Left lobe of liver (tissue), 2 donors: Measurements from ENCODE around the gene BLOC1S3. TPM values are rescaled to one million over a fixed set of nuclear protein-coding genes. Genes with fewer than 3 reads are reported as not detected.
A peak's percentile ranks its signal among the peaks of the same experiment; 100 is the strongest.

Source experiments
- ATAC-seq: fragments of 200-7000 bp; cut with Tn5 transposase; one replicate; pipeline ENCODE4 v1.9.1; 2020; ENCODE audit warnings: mild to moderate bottlenecking, moderate library complexity
- DNase-seq: peaks from one replicate; pipeline ENCODE4 v3.0.0-alpha.2; 2020; ENCODE audit warnings: low spot score
- total RNA-seq: library from RNA; stranded (reverse); gene quantifications from one replicate; pipeline ENCODE4 v1.2.1, GENCODE V29; 2021
- donor health status: DM: no; HTN: no; CAD: no; lungs with moderate emphysema.
- donor health status: DM: no; HTN: yes; CAD: no.

The BLOC1S3 gene
- total RNA-seq, 1 donor from 2014 or later = 6.5 TPM

DNA sequence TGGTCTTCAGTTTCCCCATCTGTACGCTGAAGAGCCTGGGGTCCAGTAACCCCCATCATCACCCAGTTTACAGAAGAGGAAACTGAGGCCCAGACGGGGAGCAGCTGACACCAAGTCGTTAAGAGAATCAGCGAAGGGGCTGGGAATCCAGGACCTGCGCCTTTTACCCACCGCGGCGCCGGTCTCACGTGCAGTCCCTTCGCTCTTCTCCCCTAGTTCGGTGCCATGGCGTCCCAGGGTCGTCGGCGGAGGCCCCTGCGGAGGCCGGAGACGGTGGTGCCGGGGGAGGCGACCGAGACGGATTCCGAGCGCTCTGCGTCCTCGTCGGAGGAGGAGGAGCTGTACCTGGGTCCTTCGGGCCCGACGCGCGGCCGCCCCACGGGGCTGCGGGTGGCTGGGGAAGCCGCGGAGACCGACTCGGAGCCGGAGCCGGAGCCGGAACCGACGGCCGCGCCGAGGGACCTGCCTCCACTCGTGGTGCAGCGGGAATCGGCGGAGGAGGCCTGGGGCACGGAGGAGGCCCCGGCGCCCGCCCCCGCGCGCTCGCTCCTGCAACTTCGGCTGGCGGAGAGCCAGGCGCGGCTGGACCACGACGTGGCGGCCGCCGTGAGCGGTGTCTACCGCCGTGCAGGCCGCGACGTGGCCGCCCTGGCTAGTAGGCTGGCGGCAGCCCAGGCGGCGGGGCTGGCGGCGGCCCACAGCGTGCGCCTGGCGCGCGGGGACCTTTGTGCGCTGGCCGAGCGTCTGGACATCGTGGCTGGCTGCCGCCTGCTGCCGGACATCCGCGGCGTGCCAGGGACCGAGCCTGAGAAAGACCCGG lies 698 bp downstream of the BLOC1S3 start:
- DNase-seq (peak; percentile 71), ATAC-seq (peak; percentile 50)

DNA sequence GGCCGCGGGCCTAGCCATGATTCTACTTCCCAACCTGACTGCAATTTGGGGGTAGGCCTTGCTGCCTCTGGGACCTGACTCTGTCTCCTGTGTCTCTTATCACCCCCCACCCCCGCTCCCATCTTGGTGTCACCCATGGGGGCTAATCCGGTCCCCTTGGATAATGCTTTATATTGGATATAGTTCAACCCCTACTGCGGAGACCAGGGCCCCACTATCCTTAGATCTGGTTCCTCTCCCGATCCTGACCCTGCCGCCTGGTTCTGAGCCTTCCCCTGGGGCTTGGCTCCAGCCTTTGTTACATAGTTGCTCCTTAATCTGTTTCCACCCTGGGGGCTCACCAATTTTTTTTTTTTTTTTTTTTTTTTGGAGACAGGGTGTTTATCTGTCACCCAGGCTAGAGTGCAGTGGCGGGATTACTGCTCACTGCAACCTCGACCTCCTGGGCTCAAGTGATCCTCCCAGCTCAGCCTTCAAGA lies 1.3 kb downstream of the BLOC1S3 start:
- DNase-seq = no peak
- ATAC-seq = no peak

DNA sequence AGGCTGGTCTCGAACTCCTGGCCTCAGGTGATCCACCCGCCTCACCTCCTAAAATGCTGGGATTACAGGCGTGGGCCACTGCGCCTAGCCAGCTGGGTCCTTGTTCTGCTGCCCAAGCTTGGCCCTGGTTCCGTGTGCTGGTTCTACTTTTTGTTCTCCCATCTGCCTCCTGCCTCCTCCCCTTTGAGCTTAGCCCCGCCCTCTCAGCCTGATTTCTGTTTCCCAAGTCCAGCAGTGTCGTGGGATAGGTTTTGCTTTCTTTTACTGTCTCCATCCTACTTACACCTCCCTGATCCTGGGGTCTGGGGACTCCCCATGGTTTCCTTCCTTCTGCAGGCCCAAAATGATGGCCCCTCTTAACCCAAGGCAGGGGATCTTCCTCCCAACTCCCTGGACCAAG lies 2.4 kb downstream of the BLOC1S3 start:
- DNase-seq (no peak), ATAC-seq (no peak)

DNA sequence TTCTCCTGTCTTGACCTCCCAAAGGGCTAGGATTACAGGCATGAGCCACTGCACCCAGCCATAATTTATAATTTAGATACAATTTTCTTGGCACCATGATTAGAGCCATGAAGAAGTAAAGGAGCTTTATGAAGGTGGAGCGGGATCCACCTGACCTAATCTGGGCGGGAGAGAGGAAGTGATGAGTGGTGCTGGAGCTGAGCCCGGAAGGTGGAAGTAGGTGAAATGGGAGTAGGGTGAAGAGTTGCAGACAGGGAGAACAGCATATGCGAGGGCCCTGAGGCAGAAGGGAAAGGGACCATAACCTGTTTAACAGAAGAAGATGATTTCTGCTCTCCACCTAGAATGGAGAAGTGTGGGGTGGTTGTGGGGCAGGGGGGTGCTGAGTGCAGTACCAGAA lies 4.2 kb downstream of the BLOC1S3 start:
- no peak for ATAC-seq
- no peak for DNase-seq

DNA sequence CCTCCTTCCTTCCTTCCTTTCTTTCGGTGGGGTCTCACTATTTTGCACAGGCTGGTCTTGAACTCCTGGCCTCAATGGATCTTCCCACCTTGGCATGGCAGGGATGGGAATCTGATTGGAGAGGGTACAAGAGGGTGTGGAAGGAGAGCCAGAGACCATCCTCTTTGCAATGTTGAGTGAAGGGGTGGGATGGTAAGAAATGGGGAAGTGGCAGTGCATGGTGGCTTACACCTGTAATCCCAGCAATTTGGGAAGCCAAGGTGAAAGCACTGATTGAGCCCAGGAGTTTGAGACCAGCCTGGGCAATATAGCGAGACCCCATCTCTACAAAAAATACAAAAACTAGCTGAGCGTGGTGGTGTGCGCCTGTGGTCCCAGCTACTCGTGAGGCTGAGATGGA lies 5.5 kb downstream of the BLOC1S3 start:
- DNase-seq = no peak
- ATAC-seq = no peak

DNA sequence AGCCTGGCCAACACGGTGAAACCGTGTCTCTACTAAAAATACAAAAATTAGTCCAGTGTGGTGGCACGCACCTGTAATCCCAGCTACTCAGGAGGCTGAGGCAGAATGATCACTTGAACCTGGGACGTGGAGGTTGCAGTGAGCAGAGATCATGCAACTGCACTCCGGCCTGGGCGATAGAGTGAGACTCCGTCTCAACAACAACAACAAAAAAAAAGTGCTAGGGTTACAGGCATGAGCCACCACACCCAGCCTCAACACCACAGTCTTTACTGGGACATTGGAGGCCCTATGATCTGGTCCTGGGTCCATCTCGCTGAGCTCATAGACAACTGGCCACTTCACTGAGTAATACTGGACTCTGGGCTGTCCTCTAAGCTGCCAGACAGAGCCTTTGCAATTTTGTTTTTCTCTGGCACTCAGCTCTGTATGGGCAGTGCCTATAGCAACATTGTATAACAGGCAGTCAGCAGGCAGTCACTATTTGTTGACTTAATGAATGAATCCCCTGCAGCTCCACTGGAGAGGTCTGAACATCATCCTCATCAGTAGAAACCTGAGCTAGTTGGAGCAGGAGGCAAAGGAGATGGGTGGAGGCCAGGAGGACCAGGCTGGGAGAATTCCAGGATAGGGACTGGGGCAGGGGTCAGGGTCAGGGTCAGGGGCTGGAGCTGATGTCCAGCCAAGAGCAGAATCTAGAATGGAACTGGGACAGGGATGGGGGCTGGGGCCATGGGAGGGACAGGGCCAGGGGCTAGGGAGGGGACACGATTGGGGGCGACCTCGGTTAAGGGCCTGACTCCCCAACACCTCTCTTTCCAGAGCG lies 8.1 kb downstream of the BLOC1S3 start:
- DNase-seq (no peak), ATAC-seq (peak; percentile 75)

DNA sequence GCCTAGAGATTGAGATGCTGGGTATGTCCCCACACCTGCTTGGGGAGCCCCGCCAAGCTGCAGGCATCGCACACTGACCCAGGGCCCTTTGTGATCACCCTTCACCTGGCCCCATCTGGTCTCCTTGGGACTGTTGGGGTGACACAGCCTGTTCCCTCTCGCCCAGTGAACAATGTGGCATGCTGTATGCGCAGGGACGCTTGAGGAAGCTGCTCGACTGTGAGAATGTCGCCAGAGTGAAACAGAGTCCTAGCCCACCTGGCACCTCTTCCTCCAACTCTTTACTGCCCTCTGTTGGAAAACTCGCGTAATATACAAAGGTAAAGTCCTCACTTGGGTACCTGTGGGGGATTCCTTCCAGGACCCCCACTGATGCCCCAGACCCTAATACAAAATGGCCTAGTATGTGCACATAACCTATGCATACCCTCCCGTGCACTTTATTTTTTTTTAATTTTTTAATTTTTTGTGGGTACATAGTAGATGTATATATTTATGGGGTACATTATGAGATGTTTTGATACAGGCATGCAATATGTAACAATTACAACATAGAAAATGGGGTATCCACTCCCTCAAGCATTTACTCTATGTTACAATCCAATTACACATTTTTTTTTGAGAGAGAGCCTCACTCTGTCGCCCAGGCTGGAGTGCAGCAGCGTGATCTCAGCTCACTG lies 9.0 kb downstream of the BLOC1S3 start:
- ATAC-seq (peak; percentile 75), DNase-seq (no peak)

DNA sequence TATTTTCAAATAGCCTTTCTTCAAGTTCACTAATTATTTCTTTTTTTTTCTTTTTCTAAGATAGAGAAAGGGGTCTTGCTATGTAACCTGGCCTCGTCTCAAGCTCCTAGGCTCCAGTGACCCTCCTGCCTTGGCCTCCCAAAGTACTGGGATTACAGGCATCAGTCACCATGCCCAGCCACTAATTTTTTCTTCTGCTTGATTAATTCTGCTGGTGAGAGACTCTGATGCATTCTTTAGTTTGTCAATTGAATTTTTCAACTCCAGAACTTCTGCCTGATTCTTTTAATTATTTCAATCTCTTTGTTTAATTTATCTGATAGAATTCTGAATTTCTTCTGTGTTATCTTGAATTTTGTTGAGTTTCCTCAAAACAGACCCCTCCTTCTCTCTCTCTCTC lies 11.4 kb downstream of the BLOC1S3 start:
- ATAC-seq (no peak), DNase-seq (no peak)

DNA sequence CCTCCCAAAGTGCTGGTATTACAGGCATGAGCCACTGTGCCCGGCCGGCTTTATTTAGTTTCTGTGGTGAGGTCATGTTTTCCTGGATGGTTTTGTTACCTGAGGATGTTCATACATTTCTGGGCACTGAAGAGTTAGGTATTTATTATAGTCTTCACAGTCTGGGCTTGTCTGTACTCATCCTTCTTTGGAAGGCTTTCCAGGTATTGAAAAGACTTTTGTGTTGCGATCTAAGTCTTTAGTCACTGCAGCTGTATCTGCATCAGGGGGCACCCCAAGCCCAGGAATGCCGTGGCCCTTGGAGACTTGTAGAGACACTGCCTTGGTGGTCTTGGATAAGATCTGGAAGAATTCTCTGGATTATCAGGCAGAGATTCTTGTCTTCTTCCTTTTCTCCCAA lies 12.8 kb downstream of the BLOC1S3 start:
- no peak for DNase-seq
- ATAC-seq = no peak

DNA sequence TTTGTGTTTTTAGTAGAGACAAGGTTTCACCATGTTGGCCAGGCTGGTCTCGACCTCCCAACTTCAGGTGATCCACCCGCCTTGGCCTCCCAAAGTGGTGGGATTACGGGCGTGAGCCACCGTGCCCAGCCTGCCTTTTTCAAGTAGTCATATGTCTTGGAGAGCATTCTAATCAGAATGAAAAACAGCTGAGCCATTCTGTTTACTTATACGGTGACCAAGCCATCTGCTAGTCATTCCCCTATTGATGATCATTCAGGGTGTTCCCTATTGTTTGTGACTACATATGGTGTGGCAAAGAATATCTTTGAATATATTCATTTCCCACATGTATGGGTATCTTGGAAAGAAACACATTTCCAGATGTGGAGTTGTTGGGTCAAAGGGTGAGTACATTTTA lies 17.2 kb downstream of the BLOC1S3 start:
- DNase-seq (no peak), ATAC-seq (no peak)

DNA sequence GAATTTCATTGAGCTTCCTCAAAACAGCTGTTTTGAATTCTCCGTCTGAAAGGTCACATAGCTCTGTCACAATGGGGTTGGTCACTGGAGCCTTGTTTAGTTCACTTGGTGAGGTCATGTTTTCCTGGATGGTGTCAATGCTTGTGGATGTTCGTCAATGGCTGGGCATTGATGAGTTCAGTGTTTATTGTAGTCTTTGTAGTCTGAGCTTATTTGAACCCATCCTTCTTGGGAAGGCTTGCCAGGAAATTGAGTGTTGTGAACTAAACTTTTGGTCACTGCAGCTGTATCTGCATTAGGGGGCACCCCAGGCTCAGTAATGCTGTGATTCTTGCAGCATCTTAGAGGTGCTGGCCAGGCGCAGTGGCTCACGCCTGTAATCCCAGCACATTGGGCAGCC lies 22.0 kb downstream of the BLOC1S3 start:
- DNase-seq = no peak
- peak; percentile 48 for ATAC-seq

DNA sequence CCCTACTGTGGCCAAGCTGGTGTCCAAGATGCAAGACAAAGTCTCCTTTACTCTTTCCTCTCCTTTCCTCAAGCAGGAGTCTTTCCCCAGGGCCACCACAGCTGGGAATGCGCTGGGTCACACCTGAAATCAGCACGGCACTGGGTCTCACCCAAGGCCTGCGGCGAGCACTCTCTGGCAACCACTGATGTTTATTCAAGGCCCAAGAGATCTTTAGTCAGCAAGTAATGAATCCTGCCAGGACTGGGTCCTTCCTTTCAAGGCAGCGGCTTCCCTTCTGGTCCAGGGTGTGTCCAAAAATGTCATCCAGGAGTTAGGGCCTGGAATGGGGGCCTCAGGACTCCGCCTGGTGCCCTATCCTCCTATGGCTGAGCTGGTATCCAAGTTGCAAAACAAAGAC lies 24.1 kb downstream of the BLOC1S3 start:
- DNase-seq (no peak), ATAC-seq (no peak)

DNA sequence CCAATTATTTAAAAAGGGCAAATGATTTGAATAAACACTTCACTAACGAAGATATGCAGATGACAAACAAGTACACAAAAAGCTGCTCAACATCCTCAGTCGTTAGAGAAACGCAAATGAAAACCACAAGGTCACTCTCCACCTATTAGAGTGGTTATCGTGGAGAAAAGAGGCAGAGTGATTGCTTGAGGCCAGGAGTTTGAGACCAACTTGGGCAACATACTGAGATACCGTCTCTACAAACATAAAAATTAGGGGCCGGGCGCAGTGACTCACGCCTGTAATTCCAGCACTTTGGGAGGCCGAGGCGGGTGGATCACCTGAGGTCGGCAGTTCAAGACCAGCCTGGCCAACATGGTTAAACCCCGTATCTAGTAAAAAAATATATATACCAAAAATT lies 27.2 kb downstream of the BLOC1S3 start:
- ATAC-seq (no peak), DNase-seq (no peak)

DNA sequence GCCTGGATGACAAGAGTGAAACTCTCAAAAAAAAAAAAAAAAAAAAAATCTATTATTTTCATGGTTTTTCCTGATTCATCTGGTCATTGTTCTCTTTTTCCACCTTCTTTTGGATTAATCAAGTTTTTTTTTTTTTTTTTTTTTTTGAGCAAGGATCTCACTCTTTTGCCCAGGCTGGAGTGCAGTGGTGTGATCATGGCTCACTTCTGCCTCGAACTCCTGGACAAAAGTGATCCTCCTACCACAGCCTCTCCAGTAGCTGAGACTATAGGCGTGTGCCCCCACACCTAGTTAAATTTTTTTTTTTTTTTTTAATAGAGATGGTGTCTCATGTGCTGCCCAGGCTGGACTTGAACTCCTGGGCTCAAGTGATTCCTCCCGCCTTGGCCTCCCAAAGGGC lies 27.7 kb downstream of the BLOC1S3 start:
- ATAC-seq = no peak
- DNase-seq = no peak

DNA sequence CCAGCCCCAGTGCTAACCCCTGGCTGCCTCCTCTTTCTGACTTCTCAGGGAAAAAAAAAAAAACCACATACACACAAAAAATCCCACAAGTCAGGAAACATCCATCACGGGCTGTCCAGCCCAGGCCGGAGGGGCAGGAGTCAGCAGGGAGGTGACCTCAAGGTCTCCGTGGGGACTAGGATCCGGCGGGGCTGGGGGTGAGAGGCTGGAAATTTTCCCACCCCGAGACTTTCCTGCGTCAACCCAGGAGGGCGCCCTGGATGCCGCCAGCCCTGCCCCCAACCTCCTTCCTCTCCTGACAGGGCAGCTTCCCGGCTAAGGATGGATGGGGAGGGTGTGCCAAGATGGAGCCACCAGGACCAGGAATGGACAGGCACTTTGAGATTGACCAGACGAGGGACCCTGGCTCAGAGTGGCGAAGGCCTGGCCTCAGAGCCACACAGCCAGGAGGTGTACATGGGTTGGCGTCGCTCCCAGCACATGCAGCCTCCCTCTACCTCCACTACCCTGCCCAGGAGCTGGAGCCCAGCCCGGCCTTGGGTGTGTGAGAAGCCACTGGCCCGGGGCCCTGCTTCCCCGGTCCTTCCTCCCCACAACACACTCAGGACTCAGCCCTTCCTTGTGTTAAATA lies 33.3 kb downstream of the BLOC1S3 start:
- ATAC-seq (peak; percentile 64), DNase-seq (peak; percentile 61)

DNA sequence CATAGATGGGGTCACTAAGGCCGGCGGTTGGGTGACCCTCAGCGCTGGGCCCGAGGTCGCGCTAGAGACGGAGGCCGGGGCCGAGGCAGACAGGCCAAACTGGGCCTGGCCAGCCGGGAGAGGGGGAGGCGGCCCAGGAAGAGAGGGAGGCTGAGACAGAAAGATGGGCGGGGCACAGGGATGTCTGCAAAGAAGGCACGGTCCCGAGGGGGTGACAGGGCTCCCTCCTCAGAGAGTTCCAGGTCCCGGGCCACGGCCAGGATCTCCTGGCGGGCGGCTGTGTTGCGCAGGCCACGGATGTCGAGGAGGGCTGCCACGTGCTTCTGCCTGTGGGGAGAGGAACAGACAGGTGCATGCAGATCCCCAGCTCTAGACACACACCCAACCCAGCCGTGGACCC lies 34.4 kb downstream of the BLOC1S3 start:
- no peak for ATAC-seq

DNA sequence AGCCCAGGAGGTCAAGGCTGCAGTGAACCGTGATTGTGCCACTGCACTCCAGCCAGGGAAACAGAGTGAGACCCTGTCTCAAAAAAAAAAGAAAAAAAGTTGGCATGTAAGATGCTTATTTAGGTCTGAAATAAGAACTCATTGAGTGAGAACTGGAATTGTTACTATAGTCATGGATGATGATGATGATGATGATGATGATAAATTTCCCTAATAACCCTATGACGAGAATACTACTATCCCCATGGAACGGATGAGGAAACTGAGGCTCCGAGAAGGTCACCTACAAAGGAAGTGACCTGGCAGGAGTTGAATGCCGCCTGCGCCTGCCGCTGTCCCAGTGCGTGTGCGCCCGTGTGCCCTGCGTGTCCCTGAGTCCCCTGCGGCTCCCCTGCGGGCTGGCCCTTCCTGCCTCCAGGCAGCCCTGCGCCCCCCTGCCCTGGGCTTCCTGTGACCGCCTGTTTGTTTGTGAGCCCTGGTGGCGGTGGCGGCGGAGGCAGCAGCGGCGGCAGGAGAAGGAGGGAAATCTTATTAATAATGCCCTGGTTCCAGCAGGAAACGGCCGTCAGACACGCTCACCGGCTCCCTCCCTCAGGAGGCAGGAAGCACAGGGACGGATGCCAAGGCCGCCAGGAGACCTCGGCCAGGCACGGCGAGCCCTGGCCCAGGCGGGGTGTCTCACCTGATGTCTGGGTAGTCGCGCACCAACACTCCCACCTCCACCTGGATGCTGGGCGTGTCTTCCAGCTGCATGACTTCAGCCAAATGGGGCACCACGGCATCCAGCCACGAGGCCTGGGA lies 37.0 kb downstream of the BLOC1S3 start:
- DNase-seq (no peak), ATAC-seq (peak; percentile 21)

More for the DNA sequence above, 34.4 kb downstream of the BLOC1S3 start:
- DNase-seq = no peak

DNA sequence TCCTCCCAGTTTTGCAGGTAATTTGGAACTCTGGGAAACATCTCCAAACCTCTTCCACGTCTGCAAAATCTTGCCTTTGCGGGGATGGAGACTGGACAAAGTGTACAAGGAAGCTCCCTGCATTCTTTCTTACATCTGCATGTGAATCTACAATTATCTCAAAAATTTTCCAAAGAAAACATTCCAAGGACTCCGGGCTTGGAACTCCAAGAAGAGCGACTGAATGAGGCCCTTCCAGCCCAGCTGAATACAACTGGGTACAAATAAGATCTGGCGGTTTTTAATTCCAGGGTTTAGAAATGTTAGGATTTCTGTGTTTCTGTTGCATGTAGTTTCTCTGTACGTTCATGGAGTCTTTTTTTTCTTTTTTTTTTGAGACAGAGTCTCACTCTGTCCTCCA lies 38.1 kb downstream of the BLOC1S3 start:
- no peak for DNase-seq
- ATAC-seq = no peak

DNA sequence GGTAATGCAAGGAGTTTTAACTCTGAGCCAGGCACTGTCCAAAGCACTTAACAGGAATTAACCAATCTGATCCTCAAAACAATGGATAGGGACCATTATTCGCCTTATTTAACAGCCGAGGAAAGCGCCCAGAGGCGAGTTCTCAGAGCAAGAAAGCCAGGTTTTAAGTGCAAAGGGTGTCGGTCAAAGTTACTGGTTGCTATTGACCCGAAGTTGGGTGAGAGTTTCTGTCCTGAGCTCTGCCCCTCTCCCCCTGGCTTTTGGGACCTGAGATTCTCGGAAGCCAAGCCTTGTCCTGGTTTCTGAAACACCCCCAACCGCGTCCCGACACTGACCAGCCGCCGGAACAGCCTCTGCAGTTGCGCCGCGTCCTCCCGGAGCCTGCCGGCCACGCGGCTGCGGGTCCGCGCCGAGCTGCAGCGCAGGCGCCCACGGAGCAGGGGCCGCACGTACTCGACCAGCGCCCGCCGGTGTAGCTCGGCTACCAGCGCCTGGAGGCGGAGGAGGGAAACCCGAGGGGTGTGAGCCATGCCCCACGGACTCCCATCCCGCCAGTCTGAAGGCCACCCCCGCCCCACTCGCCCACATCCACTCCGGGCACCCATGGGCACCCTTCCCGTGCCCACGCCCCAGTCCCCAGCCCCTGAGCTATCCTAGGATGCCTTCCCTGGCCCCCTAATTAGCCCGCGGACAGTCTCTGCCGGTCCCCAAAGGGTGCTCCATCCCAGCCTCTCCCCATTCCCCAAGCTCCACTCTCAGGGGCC lies 38.8 kb downstream of the BLOC1S3 start:
- DNase-seq (no peak), ATAC-seq (peak; percentile 27)
